HG03521 (cell line): Measurements from ENCODE around the gene TRNT1.

Source experiments
- ATAC-seq: cut with Tn5 transposase; IDR thresholded peaks from one replicate; pipeline ENCODE4 v1.9.1; 2021; ENCODE audit warnings: mild to moderate bottlenecking, moderate library complexity; ENCODE audit not compliant: unreplicated experiment

TRNT1 gene

DNA sequence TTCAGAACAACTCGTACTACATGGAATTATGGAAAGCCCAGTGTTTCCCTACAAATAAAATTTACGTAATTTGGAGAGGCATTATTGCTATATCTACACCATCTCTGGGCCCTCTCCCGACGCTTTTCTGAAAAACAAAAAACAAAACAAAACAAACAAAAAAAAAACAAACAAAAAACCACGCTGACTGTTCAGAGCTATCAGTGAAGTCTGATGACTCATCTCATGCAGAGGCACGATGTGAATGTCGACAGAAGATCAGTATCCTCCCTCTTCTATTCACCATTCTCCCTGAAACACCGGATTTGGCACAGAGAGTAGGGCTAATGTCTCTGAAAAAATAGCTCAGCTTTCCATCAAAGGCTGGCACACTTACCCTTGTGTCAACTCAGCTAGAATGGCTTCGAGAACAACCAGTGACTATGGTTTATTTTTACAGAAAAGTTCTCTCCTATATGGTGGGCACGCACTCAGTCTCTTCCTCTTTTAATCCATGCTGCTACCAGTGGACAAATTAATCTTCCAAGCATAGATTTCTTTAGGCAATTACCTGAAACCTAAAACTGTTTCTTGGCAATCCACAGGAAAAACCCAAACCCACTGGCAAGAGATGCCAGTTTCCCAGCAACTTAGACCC is 51.2 kb downstream of the TRNT1 start:
- no peak for ATAC-seq

DNA sequence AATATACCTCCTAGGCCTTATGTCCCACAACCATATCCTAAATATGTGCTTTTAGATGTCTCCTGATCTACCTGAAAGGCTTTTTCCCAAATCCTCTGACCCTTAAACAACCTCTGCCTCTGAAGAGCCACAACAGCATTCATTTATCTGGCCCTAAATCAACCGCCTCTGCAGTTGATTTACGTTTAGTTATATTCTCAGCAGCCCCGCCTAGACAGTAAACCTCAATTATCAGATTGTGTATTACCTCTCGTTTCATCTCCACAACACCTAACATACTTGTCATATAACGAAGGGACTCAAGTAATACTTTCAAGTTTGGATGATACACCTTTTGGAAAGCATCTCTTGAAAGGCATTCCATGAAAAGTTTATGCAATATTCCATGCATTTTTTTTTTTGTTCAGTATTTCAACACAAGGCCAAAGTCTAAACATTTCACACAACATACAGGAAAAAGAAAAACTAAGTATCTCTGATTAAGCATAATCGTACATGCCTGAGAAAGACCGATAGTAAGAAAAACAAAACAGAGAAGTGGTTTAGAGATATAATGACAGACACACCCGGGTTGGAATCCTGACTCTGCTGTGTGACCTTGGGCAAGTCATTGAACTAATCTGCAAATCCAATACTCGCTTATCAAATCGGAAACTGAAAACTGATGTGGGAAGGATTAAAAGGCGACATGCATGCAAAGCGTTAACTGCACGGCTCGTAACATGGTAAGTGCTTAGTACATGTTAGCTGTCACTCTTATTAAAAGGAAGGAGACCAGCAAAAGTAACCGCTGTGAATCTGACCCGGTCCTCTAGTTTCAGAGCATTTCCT is 52.0 kb downstream of the TRNT1 start:
- no peak for ATAC-seq

DNA sequence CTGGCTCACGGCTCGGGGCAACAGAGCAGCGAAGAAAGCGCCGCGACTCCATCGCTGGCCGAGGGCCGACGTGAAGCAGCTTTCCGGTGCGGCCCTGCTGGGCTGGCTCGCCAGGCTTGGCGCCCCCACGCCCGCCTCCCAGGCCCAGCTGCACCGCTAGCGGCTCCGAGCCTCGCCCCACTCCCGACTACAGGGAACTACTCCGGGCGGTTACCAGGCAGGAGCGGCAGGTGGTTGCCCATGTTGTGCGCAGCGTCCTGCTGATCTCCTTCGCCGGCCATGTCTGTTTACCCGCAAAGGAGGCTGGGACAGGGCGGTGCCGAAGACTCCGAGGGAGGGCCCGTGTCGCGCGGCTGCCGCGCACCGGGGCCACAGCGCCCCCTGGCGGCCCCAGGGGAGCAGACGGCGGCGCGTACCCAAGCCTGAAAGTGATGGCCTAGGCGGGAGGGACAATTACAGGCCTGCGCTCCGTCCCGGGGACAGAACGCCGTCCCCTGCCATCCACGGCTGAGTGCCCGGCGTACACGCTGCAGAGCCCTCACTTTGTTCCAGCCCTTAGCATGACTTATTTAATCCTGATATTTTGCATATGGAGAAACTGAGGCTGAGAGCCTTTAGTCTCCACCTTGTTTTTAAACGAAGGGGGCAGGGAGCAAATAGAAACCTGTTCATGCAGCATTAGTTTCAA is 52.8 kb downstream of the TRNT1 start, which contains the start of gene CRBN:
TSS of gene CRBN (minus strand) at position 285 of the 688 bp plus-strand sequence. CDS start at position 281, 4 bp downstream.
- peak; percentile 100 for ATAC-seq

DNA sequence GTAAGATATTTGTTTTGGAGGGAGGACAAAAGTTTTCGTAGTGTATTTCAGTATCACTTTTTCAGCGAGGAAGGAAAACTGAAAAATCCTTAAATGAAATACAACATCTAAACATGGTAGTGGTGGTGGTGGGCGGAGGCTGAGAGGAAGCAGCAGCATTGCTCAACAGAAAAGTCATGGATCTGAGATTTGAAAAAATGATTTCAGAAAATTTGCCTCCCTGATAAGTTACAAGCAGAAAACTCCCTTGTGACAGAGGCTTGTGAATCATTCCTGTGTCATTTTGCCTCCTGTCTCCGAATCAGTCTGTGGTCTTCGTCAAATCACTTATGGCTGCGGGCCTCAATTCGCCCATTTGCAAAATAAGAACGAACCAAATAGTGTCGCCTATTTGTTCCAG is 53.7 kb downstream of the TRNT1 start:
- ATAC-seq: no peak

DNA sequence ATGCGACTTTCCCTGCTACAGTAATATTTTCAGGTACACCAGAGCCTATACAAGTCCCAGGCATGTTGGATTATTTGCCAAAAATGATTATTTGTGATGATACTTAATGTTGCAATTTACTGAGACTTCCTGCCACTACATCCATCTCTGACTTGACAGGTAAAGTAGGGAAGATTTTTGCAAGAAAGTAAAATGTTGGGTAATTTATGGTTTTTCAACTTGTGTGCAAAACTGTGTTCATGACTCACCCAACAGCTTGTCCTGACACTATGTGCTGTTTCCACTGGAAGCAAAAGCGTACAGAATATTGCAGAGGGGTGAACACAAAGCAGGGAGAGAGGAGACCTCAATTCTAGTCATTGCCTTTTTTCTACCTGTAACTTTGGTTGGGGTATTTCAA is 58.1 kb downstream of the TRNT1 start:
- ATAC-seq: no peak

DNA sequence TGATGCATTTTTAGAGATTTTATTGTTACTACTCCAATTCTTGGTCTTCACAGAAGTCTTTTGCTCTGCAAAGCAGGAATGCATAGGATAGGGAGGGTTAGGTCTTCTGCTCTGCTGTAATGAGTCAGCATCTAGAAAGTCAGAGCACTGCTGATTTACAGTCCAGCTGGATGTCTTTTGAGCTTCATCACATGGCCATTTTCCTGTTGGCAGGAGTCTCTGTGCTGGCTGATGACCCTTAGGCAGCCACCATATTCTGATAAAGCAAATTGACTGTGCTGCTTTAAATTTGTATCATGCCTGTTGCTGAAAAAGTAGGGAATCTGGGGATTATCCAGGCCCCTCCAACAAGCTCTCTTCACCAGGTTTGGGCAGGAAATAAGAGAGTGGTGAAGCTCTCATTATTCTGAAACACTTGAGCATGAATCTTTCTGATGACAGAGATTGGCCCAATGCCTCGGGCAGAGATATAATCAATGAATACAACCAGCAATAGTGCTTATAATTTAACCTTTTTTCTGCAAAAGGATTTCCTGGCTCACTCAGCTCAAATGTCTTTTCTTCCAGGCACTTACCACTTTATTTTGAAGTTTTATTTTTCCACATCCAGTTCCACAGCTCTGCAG is 62.5 kb downstream of the TRNT1 start:
- no peak for ATAC-seq

DNA sequence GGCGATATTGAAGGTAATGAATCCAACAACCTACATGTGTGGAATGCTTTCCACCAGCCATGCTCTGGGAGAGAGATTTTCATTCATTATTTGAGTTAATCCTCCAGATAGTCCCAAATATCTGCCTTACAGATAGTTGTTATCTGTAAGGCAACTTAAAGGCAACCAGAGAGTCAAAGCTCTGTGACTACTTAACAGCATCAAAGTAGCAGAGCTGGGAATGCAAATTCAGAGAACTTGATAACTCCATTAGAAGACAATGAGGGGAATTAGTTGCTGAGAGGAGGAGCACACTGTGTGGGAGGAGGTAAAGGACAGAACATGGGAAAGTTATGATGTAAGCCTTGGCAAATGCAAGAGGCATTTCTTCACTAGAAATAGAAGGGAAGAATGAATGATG is 63.2 kb downstream of the TRNT1 start:
- no peak for ATAC-seq

DNA sequence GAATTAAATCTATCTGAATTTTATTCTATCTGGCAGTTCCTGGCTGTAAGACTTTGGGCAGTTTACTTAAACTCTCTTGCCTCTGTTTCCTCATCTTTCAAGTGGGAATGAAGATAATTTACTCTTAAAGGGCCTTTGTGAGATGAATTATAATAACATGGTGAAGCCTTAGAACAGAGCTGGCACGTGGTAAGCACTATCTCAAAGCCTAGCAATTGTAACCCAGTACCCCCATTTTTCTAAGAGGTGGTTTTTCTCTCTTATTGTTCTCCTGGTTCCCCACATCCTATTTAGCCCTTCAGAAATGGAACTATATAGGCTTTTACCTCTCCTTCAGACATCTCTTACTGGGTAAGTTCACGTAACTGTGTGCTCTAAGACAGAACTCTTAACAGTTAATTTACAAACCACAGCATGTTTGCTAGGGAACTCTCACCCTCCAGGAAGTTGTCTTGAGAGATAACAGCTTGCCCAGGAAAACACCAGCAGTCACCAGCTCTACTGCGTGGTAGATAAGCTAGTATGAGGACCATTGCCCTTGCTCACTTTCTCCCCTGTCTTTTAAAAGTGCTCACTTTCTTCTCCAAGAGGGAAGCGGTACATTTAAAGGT is 65.0 kb downstream of the TRNT1 start:
- ATAC-seq: no peak

DNA sequence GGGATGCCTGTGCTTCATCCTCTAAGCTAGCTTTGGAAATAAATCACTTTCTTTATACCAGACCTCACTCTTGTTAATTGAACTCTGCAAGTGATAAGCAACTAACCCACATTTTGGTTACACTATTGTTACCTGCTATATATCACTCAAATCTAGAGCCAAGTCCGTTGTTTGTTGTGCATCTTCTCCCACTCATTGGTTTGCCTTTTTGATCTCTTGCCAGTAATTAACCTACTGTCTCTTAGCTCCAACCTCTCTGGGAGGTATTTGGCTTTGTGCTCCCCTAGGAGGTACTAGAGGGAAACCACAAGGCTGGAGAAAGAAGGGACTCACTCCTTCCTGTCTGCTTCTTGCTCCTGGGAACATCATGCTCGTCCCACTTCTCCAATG is 65.5 kb downstream of the TRNT1 start:
- no peak for ATAC-seq

DNA sequence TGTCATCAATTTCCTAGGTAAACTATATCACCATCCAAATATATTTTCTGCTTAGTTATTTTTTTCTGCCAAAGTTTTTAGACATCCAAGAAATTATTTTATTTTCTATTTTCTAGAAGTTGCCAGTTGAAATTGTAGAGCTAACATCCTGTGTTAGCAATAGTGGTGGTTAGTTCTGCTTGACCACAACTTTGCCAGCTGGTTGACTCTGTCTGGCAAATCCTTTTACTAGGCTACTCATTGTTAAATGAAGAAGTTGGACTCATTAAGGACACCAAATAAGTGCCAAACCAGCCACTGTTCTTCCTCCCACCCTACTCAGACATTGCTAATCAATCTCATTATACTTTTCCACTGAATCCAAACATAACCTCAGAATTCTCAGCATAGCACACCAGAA is 68.1 kb downstream of the TRNT1 start:
- no peak for ATAC-seq

DNA sequence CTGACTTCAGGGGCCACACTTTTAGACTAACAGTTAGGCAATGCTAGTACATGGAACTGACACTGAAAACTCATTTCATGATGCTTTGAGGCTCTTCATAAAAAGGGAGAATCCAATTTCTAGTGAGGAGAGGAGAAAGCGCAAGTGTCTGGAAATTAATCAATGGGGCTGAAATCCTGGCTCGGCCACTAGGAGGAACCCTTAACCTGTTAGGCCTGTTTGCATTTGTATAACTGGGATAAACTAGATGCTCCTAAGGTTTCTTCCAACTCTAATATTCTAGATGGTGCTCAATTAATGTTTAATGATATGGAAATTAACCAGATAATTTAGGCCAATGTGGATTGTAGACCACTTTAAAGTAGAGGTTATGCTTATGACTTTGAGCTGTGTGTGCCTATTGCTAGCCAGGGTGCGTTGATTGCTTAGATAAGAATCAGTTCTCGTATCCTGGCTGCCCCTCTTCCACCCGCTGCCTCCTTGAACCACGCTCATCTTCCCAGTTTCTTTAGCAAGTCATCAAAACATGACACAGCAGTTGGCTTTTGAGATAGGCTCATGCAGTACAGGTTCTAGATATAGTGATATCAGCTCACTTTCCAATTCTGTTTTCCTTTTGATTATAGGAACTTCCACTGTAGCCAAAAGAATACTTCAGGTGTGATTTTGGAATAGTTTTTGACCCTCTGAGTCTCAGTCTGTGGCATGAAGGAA is 69.6 kb downstream of the TRNT1 start:
- no peak for ATAC-seq
